GM23338 (cell line): ENCODE data around the gene CD44. TPM values are rescaled to one million over a fixed set of nuclear protein-coding genes. Genes with fewer than 3 reads are reported as not detected.

Experiments used
- ATAC-seq: fragments of 200-7000 bp; cut with Tn5 transposase; 3 replicates; pipeline ENCODE4 v1.9.1; 2020
- DNase-seq: peaks from one replicate; pipeline ENCODE4 v3.0.0-alpha.2; 2015; ENCODE audit warnings: low spot score
- H2AFZ ChIP-seq: fragments of 200-600 bp; sonication (generic); 2 replicates; pipeline ENCODE4 v1.8.0; 2016; ENCODE audit warnings: antibody characterized with exemption, mild to moderate bottlenecking, moderate library complexity
- H3F3A ChIP-seq: fragments of 200-600 bp; sonication (generic); replicated peaks from 2 replicates; pipeline ENCODE4 v1.8.0; 2017; ENCODE audit warnings: antibody characterized with exemption, mixed run types, low read depth
- H3K27ac ChIP-seq: fragments of 200-600 bp; sonication (generic); 2 replicates; pipeline ENCODE4 v1.6.1; 2016; ENCODE audit warnings: low read depth
- H3K27me3 ChIP-seq: fragments of 200-600 bp; sonication (generic); 2 replicates; pipeline ENCODE4 v1.8.0; 2016; ENCODE audit warnings: mild to moderate bottlenecking, mixed run types, moderate library complexity; ENCODE audit not compliant: insufficient read depth
- H3K36me3 ChIP-seq: fragments of 200-600 bp; sonication (generic); 2 replicates; pipeline ENCODE4 v1.8.0; 2016; ENCODE audit warnings: mild to moderate bottlenecking; ENCODE audit not compliant: insufficient read depth
- H3K4me1 ChIP-seq: fragments of 200-600 bp; sonication (generic); 2 replicates; pipeline ENCODE4 v1.8.0; 2016; ENCODE audit warnings: mild to moderate bottlenecking, moderate library complexity; ENCODE audit not compliant: insufficient read depth
- H3K4me2 ChIP-seq: fragments of 200-600 bp; sonication (generic); 2 replicates; pipeline ENCODE4 v1.7.1; 2017; ENCODE audit warnings: mixed run types
- H3K4me3 ChIP-seq: fragments of 200-600 bp; sonication (generic); 2 replicates; pipeline ENCODE4 v1.6.1; 2016; ENCODE audit warnings: mixed run types
- H3K79me2 ChIP-seq: fragments of 200-600 bp; sonication (generic); replicated peaks from 2 replicates; pipeline ENCODE4 v1.8.0; 2017; ENCODE audit warnings: mild to moderate bottlenecking; ENCODE audit not compliant: insufficient read depth
- H3K9me2 ChIP-seq: fragments of 200-600 bp; sonication (generic); 2 replicates; pipeline ENCODE4 v1.8.0; 2017; ENCODE audit not compliant: insufficient read depth
- H4K20me1 ChIP-seq: fragments of 200-600 bp; sonication (generic); replicated peaks from 2 replicates; pipeline ENCODE4 v1.8.0; 2017; ENCODE audit warnings: mild to moderate bottlenecking; ENCODE audit not compliant: insufficient read depth
- H3K27ac Mint-ChIP-seq: 2 replicates; pipeline ENCODE4 v1.8.0; 2020; ENCODE audit warnings: inconsistent platforms, mild to moderate bottlenecking, moderate library complexity, mixed read lengths
- H3K27me3 Mint-ChIP-seq: 3 replicates; pipeline ENCODE4 v1.8.0; 2022; ENCODE audit warnings: low read depth, mild to moderate bottlenecking, moderate library complexity, mixed read lengths, inconsistent platforms; ENCODE audit not compliant: insufficient read depth, poor library complexity
- H3K36me3 Mint-ChIP-seq: 3 replicates; pipeline ENCODE4 v1.8.0; 2021; ENCODE audit warnings: low read depth, mild to moderate bottlenecking, inconsistent platforms, moderate library complexity, mixed read lengths
- H3K4me1 Mint-ChIP-seq: 3 replicates; pipeline ENCODE4 v1.8.0; 2020; ENCODE audit warnings: mild to moderate bottlenecking, inconsistent platforms, mixed read lengths
- H3K4me3 Mint-ChIP-seq: 3 replicates; pipeline ENCODE4 v1.8.0; 2021; ENCODE audit warnings: moderate library complexity, mild to moderate bottlenecking, inconsistent platforms, mixed read lengths
- H3K9me3 Mint-ChIP-seq: 3 replicates; pipeline ENCODE4 v1.8.0; 2020; ENCODE audit warnings: moderate library complexity, mild to moderate bottlenecking, inconsistent platforms, mixed read lengths
- CREB1 ChIP-seq: fragments of 250-450 bp; sonication (Bioruptor Pico); IDR thresholded peaks from 2 replicates; pipeline ENCODE4 v1.5.0; 2020; ENCODE audit warnings: low read depth, mild to moderate bottlenecking, moderate library complexity
- ETS1 ChIP-seq: IDR thresholded peaks from 2 replicates; pipeline ENCODE4 v1.6.1; 2016; ENCODE audit warnings: antibody characterized with exemption
- EZH2 ChIP-seq: fragments of 200-600 bp; sonication (generic); IDR thresholded peaks from one replicate; pipeline ENCODE4 v1.8.0; 2017; ENCODE audit warnings: antibody characterized with exemption, mild to moderate bottlenecking, low read depth; ENCODE audit not compliant: unreplicated experiment
- POLR2AphosphoS5 ChIP-seq: IDR thresholded peaks from 2 replicates; pipeline ENCODE4 v1.6.1; 2016; ENCODE audit warnings: antibody characterized with exemption, low read depth
- STAT1 ChIP-seq: IDR thresholded peaks from one replicate; pipeline ENCODE4 v1.6.1; 2016; ENCODE audit warnings: antibody characterized with exemption; ENCODE audit not compliant: unreplicated experiment
- ZNF114 ChIP-seq: fragments of 250-450 bp; sonication (Bioruptor Pico); IDR thresholded peaks from 2 replicates; pipeline ENCODE4 v1.5.0; 2020; ENCODE audit warnings: mild to moderate bottlenecking, moderate library complexity
- polyA plus RNA-seq: library from polyadenylated mRNA; unstranded; fragments of >200 nt; fragmentation: Nextera tagmentation; extraction: Ambion mirVana; gene quantifications from 2 replicates; pipeline ENCODE4 v1.2.1, GENCODE V29; 2016
- total RNA-seq: library from RNA; depleted of rRNA; stranded (reverse); fragments of >200 nt; shearing (Covaris generic); gene quantifications from 2 replicates; pipeline ENCODE4 v1.2.3, GENCODE V29; 2014
- TF ChIP-seq, protein P1 (sequence below): fragments of 250-450 bp; sonication (Bioruptor Pico); IDR thresholded peaks from 2 replicates; pipeline ENCODE4 v1.5.0; 2020; ENCODE audit warnings: mild to moderate bottlenecking, moderate library complexity

CD44 gene
- total and polyA plus RNA-seq, 2 experiments from 2014 or later = 4.0 to 10.1 TPM

GRCh38 chr11:35182317-35182939 lies 43.5 kb downstream of the CD44 start (continued):
- TF ChIP-seq, protein P1, sequence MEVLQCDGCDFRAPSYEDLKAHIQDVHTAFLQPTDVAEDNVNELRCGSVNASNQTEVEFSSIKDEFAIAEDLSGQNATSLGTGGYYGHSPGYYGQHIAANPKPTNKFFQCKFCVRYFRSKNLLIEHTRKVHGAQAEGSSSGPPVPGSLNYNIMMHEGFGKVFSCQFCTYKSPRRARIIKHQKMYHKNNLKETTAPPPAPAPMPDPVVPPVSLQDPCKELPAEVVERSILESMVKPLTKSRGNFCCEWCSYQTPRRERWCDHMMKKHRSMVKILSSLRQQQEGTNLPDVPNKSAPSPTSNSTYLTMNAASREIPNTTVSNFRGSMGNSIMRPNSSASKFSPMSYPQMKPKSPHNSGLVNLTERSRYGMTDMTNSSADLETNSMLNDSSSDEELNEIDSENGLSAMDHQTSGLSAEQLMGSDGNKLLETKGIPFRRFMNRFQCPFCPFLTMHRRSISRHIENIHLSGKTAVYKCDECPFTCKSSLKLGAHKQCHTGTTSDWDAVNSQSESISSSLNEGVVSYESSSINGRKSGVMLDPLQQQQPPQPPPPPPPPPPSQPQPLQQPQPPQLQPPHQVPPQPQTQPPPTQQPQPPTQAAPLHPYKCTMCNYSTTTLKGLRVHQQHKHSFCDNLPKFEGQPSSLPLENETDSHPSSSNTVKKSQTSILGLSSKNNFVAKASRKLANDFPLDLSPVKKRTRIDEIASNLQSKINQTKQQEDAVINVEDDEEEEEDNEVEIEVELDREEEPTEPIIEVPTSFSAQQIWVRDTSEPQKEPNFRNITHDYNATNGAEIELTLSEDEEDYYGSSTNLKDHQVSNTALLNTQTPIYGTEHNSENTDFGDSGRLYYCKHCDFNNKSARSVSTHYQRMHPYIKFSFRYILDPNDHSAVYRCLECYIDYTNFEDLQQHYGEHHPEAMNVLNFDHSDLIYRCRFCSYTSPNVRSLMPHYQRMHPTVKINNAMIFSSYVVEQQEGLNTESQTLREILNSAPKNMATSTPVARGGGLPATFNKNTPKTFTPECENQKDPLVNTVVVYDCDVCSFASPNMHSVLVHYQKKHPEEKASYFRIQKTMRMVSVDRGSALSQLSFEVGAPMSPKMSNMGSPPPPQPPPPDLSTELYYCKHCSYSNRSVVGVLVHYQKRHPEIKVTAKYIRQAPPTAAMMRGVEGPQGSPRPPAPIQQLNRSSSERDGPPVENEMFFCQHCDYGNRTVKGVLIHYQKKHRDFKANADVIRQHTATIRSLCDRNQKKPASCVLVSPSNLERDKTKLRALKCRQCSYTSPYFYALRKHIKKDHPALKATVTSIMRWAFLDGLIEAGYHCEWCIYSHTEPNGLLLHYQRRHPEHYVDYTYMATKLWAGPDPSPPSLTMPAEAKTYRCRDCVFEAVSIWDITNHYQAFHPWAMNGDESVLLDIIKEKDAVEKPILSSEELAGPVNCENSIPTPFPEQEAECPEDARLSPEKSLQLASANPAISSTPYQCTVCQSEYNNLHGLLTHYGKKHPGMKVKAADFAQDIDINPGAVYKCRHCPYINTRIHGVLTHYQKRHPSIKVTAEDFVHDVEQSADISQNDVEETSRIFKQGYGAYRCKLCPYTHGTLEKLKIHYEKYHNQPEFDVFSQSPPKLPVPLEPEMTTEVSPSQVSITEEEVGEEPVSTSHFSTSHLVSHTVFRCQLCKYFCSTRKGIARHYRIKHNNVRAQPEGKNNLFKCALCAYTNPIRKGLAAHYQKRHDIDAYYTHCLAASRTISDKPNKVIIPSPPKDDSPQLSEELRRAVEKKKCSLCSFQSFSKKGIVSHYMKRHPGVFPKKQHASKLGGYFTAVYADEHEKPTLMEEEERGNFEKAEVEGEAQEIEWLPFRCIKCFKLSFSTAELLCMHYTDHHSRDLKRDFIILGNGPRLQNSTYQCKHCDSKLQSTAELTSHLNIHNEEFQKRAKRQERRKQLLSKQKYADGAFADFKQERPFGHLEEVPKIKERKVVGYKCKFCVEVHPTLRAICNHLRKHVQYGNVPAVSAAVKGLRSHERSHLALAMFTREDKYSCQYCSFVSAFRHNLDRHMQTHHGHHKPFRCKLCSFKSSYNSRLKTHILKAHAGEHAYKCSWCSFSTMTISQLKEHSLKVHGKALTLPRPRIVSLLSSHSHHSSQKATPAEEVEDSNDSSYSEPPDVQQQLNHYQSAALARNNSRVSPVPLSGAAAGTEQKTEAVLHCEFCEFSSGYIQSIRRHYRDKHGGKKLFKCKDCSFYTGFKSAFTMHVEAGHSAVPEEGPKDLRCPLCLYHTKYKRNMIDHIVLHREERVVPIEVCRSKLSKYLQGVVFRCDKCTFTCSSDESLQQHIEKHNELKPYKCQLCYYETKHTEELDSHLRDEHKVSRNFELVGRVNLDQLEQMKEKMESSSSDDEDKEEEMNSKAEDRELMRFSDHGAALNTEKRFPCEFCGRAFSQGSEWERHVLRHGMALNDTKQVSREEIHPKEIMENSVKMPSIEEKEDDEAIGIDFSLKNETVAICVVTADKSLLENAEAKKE (CRISPR knock-in tag) = no peak
- no peak for TF ChIP-seq CREB1 (CRISPR knock-in tag)
- no peak for TF ChIP-seq EZH2
- no peak for TF ChIP-seq ZNF114 (CRISPR knock-in tag)
- no peak for TF ChIP-seq STAT1

DNA sequence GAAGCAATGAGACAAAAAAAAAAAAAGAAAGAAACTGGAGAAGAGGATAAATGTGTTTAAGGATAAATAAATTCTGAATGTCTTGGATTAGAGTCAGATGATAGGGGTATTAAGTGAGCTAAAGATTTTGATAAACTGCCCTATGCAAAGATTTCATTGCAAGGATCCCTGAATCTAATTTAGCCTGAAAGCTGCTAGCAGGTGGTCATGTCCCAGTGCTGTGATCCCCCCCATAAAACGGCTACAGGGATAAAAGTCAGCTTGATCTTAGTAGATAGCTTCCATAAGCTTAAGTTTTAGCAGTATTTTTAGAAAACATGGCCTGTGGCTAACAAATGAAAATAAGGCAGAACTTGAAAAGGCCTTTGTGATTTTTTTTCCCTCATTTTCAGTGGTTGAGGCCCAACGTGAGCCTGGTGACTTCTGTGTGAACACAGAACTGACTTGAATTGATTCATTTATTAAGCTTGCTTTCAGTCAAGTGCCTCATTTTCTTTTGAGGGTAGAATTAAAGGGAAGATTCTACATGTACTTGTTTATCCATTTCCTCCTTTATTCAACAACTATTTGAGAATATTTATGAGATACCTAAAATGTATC lies 44.5 kb downstream of the CD44 start:
- H3K27ac Mint-ChIP-seq = no peak overlapping the region
- no peaks in the 10 kb centered on the region for H3K36me3 Mint-ChIP-seq
- H3K27me3 Mint-ChIP-seq = peaks cover 5% of the 10 kb centered on the region
- Histone ChIP-seq H3K4me2 (no peak overlapping the region), H3K27ac (no peak overlapping the region), H3F3A (no peaks in the 10 kb centered on the region), H3K36me3 (no peaks in the 10 kb centered on the region), H2AFZ (no peak overlapping the region), H3K4me1 (peaks cover 12% of the 10 kb centered on the region), H3K27me3 (no peaks in the 10 kb centered on the region), H3K79me2 (no peaks in the 10 kb centered on the region), H3K4me3 (no peak overlapping the region), H4K20me1 (no peaks in the 10 kb centered on the region), H3K9me2 (no peaks in the 10 kb centered on the region)
- TF ChIP-seq ETS1 = no peak
- no peak for TF ChIP-seq POLR2AphosphoS5
- TF ChIP-seq EZH2 = no peak
- no peaks in the 10 kb centered on the region for H3K9me3 Mint-ChIP-seq
- ATAC-seq (no peak), DNase-seq (no peak)
- H3K4me3 Mint-ChIP-seq = no peak overlapping the region
- peaks cover 23% of the 10 kb centered on the region for H3K4me1 Mint-ChIP-seq
